Stimulated activated CD4-positive, alpha-beta T cell treated with anti-CD3 and anti-CD28 coated beads, Interleukin-4, amount 100 ng/mL, for 24 hours (primary cell): ENCODE results near the gene SBF2.
"Not testable (repeated sequence)": the region's sequence is repeated elsewhere in the genome, so short reads cannot be mapped to it uniquely, and the experiment has no call there.

ENCODE experiments used
- DNase-seq: peaks from one replicate; pipeline ENCODE4 v3.0.0-alpha.2; 2020

Gene SBF2

GRCh38 chr11:9990221-9990973, 303.6 kb downstream of the SBF2 start:
- DNase-seq: no peak

- not testable (repeated sequence) for DNase-seq
Measured at GRCh38 chr11:9987303-9987702, 306.7 kb downstream of the SBF2 start.

- no peak for DNase-seq
Measured at GRCh38 chr11:9982796-9983579, 311.0 kb downstream of the SBF2 start.

GRCh38 chr11:9982127-9982795, 311.8 kb downstream of the SBF2 start:
- no peak for DNase-seq

GRCh38 chr11:9980931-9981330, 313.1 kb downstream of the SBF2 start:
- no peak for DNase-seq

- DNase-seq: no peak
Measured at GRCh38 chr11:9977554-9977953, 316.5 kb downstream of the SBF2 start.

GRCh38 chr11:9974375-9974774, 319.6 kb downstream of the SBF2 start:
- no peak for DNase-seq

GRCh38 chr11:9973921-9974320, 320.1 kb downstream of the SBF2 start:
- no peak for DNase-seq

GRCh38 chr11:9972989-9973388, 321.0 kb downstream of the SBF2 start:
- peak; percentile 32 for DNase-seq

GRCh38 chr11:9971894-9972293, 322.1 kb downstream of the SBF2 start:
- no peak for DNase-seq

GRCh38 chr11:9969068-9969467, 325.0 kb downstream of the SBF2 start:
- no peak for DNase-seq

- no peak for DNase-seq
Measured at GRCh38 chr11:9962722-9963121, 331.3 kb downstream of the SBF2 start.

- DNase-seq: no peak
Measured at GRCh38 chr11:9957072-9957471, 336.9 kb downstream of the SBF2 start.

GRCh38 chr11:9956483-9956882, 337.5 kb downstream of the SBF2 start:
- no peak for DNase-seq

- no peak for DNase-seq
Measured at GRCh38 chr11:9955391-9955790, 338.6 kb downstream of the SBF2 start.

- DNase-seq: no peak
Measured at GRCh38 chr11:9953994-9954626, 339.9 kb downstream of the SBF2 start.

- no peak for DNase-seq
Measured at GRCh38 chr11:9952511-9953196, 341.4 kb downstream of the SBF2 start.

GRCh38 chr11:9951807-9952206, 342.2 kb downstream of the SBF2 start:
- DNase-seq: no peak

GRCh38 chr11:9950462-9950861, 343.6 kb downstream of the SBF2 start:
- DNase-seq: no peak

- no peak for DNase-seq
Measured at GRCh38 chr11:9947231-9947864, 346.7 kb downstream of the SBF2 start.

GRCh38 chr11:9945680-9946079, 348.3 kb downstream of the SBF2 start:
- not testable (repeated sequence) for DNase-seq
